ENCODE results near the gene RTKN.

RTKN gene

GRCh38 chr2:74375838-74376237 lies 65.9 kb downstream of the RTKN start:
- Histone ChIP-seq H2BK12ac (ENCODE audit: low read length) (no peak overlapping the region), H3K14ac (ENCODE audit: low read length) (no peak overlapping the region), H3K9me3 (replicated peaks in 1 of 2; ENCODE audit: control insufficient read depth in 2 of 2, insufficient read depth in 1 of 2, low read depth in 1 of 2, low read length in 2 of 2) (no peaks in the 10 kb centered on the region), H3K4me2 (ENCODE audit: insufficient read depth, low read length, poor library complexity, severe bottlenecking) (no peak overlapping the region), H2BK5ac (ENCODE audit: low read length) (no peak overlapping the region), H3K9ac (ENCODE audit: low read depth, low read length, poor library complexity) (no peak overlapping the region), H2AK5ac (ENCODE audit: low read depth, low read length) (no peak overlapping the region), H4K8ac (ENCODE audit: low read depth, low read length) (no peak overlapping the region), H3K4ac (ENCODE audit: low read length) (no peak overlapping the region), H3K27ac (replicated peaks; ENCODE audit: low read length) (no peak overlapping the region), H3K4me3 (ENCODE audit: low read length in 2 of 2) (no peak overlapping the region), H3K18ac (ENCODE audit: low read length) (no peak overlapping the region), H2AFZ (ENCODE audit: low read length) (no peak overlapping the region), H3K23ac (ENCODE audit: low read depth, low read length, poor library complexity) (no peak overlapping the region), H2BK15ac (ENCODE audit: low read length) (no peak overlapping the region), H3K79me1 (ENCODE audit: low read depth, low read length) (peaks cover 30% of the 10 kb centered on the region), H3K27me3 (ENCODE audit: control insufficient read depth in 3 of 3, insufficient read depth in 3 of 3, low read depth in 1 of 3, low read length in 3 of 3) (no peaks in the 10 kb centered on the region), H4K91ac (ENCODE audit: low read depth, low read length, poor library complexity) (no peak overlapping the region), H3K4me1 (ENCODE audit: control insufficient read depth in 2 of 2, insufficient read depth in 1 of 2, low read depth in 1 of 2, low read length in 2 of 2) (peaks cover 26 to 28% of the 10 kb centered on the region in 2 donors), H2BK120ac (ENCODE audit: low read depth, low read length) (no peak overlapping the region), H3K36me3 (replicated peaks in 1 of 2; ENCODE audit: control insufficient read depth in 2 of 2, insufficient read depth in 2 of 2, low read length in 2 of 2) (peaks cover 24 to 44% of the 10 kb centered on the region in 2 donors)
- no CpG with 5 or more reads among the region's 2 CpGs for WGBS, 2 donors (ENCODE audit: extremely low coverage in 2 of 2, insufficient read length in 2 of 2, insufficient replicate concordance in 1 of 2)
- DNase-seq (ENCODE audit: low spot score), result no peak

All from neuronal stem cell (in vitro differentiated cells).